Cerebellar nuclear complex (tissue), 1 donor: ENCODE measurements around the gene TMEM132A.
"Not testable (repeated sequence)": the region's sequence is repeated elsewhere in the genome, so short reads cannot be mapped to it uniquely, and the experiment has no call there.

ENCODE experiments used
- DNase-seq, 2 experiments: peaks; one replicate each; lab custom pipeline; 2025; lab: John Stamatoyannopoulos, UW

Gene TMEM132A

GRCh38 chr11:60906132-60906972 lies 17.9 kb upstream of the TMEM132A start, which contains the start of gene PRPF19:
PRPF19 (minus strand) TSS chr11:60906585; CDS start chr11:60906382, 203 bp downstream.
- DNase-seq = peak in 1 of 2 experiments; percentile 94

- DNase-seq = no peak
Observed at GRCh38 chr11:60908803-60909202, 15.5 kb upstream of the TMEM132A start.

GRCh38 chr11:60909680-60910280 lies 14.5 kb upstream of the TMEM132A start:
- not testable (repeated sequence) for DNase-seq

- DNase-seq = no peak
Observed at GRCh38 chr11:60910281-60910687, 14.0 kb upstream of the TMEM132A start.

GRCh38 chr11:60910711-60911380 lies 13.4 kb upstream of the TMEM132A start:
- no peak for DNase-seq

- peak in 1 of 2 experiments; percentile 29 for DNase-seq
Observed at GRCh38 chr11:60912223-60912850, 11.9 kb upstream of the TMEM132A start.

GRCh38 chr11:60912851-60913528 lies 11.3 kb upstream of the TMEM132A start:
- no peak for DNase-seq

- peak in 1 of 2 experiments; percentile 97 for DNase-seq
Observed at GRCh38 chr11:60913793-60914632, 10.2 kb upstream of the TMEM132A start, which contains the start of gene TMEM109. TMEM109 (plus strand) TSS chr11:60914158; CDS start chr11:60919694, 5,536 bp downstream.

- no peak for DNase-seq
Observed at GRCh38 chr11:60914633-60915247, 9.5 kb upstream of the TMEM132A start.

GRCh38 chr11:60915248-60915914 lies 8.9 kb upstream of the TMEM132A start:
- DNase-seq = peak in 1 of 2 experiments; percentile 40

- DNase-seq = peak in 1 of 2 experiments; percentile 61
Observed at GRCh38 chr11:60916669-60917206, 7.5 kb upstream of the TMEM132A start.

- DNase-seq = no peak
Observed at GRCh38 chr11:60917267-60917666, 7.0 kb upstream of the TMEM132A start.

GRCh38 chr11:60918251-60918938 lies 5.9 kb upstream of the TMEM132A start:
- no peak for DNase-seq

GRCh38 chr11:60918939-60919265 lies 5.4 kb upstream of the TMEM132A start:
- DNase-seq = no peak

- DNase-seq = no peak
Observed at GRCh38 chr11:60919320-60919719, 4.9 kb upstream of the TMEM132A start.

- peak in 1 of 2 experiments; percentile 33 for DNase-seq
Observed at GRCh38 chr11:60919956-60920355, 4.3 kb upstream of the TMEM132A start.

- no peak for DNase-seq
Observed at GRCh38 chr11:60921259-60921658, 3.0 kb upstream of the TMEM132A start.

GRCh38 chr11:60921777-60922335 lies 2.4 kb upstream of the TMEM132A start:
- DNase-seq = no peak
